Measurements from ENCODE around the gene CEACAM3.
A peak's percentile ranks its signal among the peaks of the same experiment; 100 is the strongest.

CEACAM3 gene

GRCh38 chr19:41844601-41845000 is 48.2 kb downstream of the CEACAM3 start, which contains the start of gene LYPD4:
Gene LYPD4 (minus strand): TSS chr19:41844683. CDS start chr19:41839285, 5,398 bp downstream.
- no peak for DNase-seq (ENCODE audit: low spot score)

GRCh38 chr19:41845001-41845050 is 48.4 kb downstream of the CEACAM3 start, which contains the start of gene DMRTC2:
Gene DMRTC2 (plus strand): TSS chr19:41845042. CDS start chr19:41847429, 2,387 bp downstream.
- DNase-seq (ENCODE audit: low spot score), result no peak

- DNase-seq (ENCODE audit: low spot score), result no peak
Observed at GRCh38 chr19:41845051-41845590, 48.7 kb downstream of the CEACAM3 start.

- DNase-seq (ENCODE audit: low spot score), result no peak
Observed at GRCh38 chr19:41847351-41848105, 51.1 kb downstream of the CEACAM3 start.

GRCh38 chr19:41848666-41849065 is 52.3 kb downstream of the CEACAM3 start:
- DNase-seq (ENCODE audit: low spot score), result no peak

- no peak for DNase-seq (ENCODE audit: low spot score)
Observed at GRCh38 chr19:41849067-41849466, 52.7 kb downstream of the CEACAM3 start.

- no peak for DNase-seq (ENCODE audit: low spot score)
Observed at GRCh38 chr19:41850381-41850780, 54.0 kb downstream of the CEACAM3 start.

GRCh38 chr19:41851456-41851855 is 55.1 kb downstream of the CEACAM3 start:
- DNase-seq (ENCODE audit: low spot score), result no peak

GRCh38 chr19:41853344-41853743 is 57.0 kb downstream of the CEACAM3 start:
- no peak for DNase-seq (ENCODE audit: low spot score)

GRCh38 chr19:41853768-41854167 is 57.4 kb downstream of the CEACAM3 start:
- no peak for DNase-seq (ENCODE audit: low spot score)

- no peak for DNase-seq (ENCODE audit: low spot score)
Observed at GRCh38 chr19:41859213-41859617, 62.8 kb downstream of the CEACAM3 start.

- peak; percentile 98 for DNase-seq (ENCODE audit: low spot score)
Observed at GRCh38 chr19:41859618-41860418, 63.4 kb downstream of the CEACAM3 start, which contains the start of gene RPS19. Gene RPS19 (plus strand): TSS chr19:41860255. CDS start chr19:41860775, 520 bp downstream.

- DNase-seq (ENCODE audit: low spot score), result no peak
Observed at GRCh38 chr19:41860419-41861115, 64.2 kb downstream of the CEACAM3 start.

Data from AG08395 (cell line).